Esophagus squamous epithelium (tissue), 4 donors: ENCODE data around the gene MAOB.

Experiments used
- POLR2A ChIP-seq, 4 donors: fragments of 450-650 bp; IDR thresholded peaks; one replicate each; pipeline ENCODE4 v1.6.1; 2017; ENCODE audit warnings: antibody characterized with exemption in 4 of 4, mild to moderate bottlenecking in 4 of 4, moderate library complexity in 3 of 4
- TF ChIP-seq, protein P1 (sequence below), 6 experiments: fragments of 450-650 bp in 4 of 6; fragments of 200-600 bp in 2 of 6; sonication (generic) in 2 of 6; IDR thresholded peaks; one replicate each; pipeline ENCODE4 v1.5.1; 2016 to 2019; ENCODE audit warnings: antibody characterized with exemption in 6 of 6, mild to moderate bottlenecking in 4 of 6, moderate library complexity in 4 of 6

DNA sequence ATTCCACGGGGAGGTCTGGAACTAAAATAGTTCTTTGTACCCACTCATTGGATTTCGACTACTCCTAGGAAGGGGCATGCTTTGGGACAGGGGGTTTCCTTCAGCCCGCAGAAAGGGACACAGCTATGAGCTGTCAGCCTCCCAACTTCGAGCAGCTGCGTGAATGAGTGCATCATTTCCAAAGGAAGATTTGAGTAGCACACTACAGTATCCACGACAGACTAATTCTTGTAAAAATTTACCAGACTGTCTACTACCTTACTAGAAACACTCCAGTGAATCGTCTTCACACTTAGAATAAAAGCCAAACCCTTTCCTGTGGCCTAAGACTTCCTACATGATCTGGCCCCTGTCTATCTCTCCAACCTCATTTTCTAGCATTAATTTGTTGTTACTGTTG is 124.2 kb downstream of the MAOB start:
- TF ChIP-seq, protein P1, sequence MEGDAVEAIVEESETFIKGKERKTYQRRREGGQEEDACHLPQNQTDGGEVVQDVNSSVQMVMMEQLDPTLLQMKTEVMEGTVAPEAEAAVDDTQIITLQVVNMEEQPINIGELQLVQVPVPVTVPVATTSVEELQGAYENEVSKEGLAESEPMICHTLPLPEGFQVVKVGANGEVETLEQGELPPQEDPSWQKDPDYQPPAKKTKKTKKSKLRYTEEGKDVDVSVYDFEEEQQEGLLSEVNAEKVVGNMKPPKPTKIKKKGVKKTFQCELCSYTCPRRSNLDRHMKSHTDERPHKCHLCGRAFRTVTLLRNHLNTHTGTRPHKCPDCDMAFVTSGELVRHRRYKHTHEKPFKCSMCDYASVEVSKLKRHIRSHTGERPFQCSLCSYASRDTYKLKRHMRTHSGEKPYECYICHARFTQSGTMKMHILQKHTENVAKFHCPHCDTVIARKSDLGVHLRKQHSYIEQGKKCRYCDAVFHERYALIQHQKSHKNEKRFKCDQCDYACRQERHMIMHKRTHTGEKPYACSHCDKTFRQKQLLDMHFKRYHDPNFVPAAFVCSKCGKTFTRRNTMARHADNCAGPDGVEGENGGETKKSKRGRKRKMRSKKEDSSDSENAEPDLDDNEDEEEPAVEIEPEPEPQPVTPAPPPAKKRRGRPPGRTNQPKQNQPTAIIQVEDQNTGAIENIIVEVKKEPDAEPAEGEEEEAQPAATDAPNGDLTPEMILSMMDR (IDR thresholded peaks at IDR 0.05): no peak
- no peak for TF ChIP-seq POLR2A (IDR thresholded peaks at IDR 0.05)
